ENCODE results near the gene CKAP2L.

Gene CKAP2L

DNA sequence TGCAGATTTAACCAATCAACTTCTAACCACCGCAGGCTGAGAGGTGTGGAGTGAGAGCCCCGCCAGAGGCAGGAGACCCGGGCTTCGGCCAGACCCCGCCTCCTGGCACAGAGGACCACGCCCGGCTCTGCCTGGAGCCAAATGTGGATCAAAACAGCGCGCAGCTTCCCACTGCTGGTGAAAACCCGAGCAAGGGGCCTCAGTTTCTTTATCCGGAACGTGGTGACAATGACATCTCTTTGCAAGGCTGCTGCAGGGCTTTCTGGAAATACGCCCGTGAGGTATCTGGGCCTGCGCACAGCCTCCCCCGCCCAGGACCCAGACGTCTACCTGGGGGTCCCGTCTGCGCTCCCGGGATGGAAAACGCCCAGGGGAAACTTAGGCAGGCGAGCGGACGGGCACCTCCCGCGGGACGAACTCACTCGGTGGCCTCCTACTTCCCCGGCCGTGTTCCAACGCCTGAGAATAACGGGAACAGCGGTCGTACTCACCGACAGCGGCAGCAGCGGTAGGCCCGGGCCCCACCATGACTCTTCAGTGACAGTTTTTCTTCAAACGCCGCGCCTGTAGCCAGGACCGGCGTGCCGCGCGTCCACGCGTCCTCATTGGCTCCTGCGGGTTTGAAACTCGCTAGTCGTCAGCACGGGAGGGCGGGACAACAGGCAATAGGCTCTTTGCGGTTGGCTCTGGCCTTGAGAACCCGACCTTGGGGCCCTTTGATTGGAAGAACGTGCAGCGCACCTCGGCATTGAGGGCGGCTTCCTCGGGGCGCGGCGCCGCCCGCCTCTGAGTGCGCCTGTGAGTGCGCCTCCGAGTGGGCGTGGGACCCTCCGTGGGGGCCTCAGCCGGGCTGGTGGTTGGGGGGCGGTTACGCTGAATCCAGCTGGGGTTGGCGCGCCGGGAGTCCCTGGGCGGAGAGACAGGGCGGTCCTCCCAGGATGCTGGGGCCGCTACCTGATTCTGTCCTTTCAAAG lies at the start of gene CKAP2L:
Gene CKAP2L (minus strand): TSS at position 539 of the 974 bp plus-strand sequence. CDS start 11 bp downstream, at position 528.
- peak; percentile 62 for DNase-seq

DNA sequence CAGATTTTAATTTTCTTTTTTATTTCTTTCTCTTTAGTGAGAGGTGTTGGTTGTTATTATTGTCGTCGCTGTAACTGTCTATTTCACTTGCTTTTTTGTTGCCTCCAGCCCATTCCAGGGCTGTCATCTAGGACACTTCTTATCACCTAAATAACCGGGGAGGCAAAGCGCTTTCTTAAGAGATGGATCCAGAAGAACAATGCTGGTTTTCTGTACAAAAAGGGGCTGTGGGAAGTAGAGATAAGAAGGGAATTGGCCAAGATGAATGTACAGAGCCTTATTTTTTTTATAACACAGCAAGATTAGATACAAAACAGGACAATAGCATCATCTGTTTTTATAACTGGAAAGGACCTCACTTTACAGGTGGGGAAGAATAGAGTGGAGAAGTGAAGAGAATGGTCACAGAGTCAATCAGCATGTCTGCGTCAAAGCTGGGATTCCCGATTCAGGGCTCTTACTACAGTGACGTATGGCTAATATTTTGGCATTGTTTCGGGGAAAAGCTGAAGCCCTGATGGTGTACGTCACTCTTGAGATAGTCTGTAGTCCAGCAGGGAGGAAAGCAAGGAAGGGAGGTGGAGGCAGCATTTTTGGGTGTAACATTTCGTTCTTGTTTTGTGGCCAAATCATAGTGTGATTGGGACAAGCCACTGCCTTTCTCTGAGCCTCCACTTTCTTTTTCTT lies 49.0 kb upstream of the CKAP2L start:
- DNase-seq = no peak

GRCh38 chr2:112812318-112813267 lies 48.2 kb upstream of the CKAP2L start:
- DNase-seq = no peak

GRCh38 chr2:112811841-112812306 lies 47.5 kb upstream of the CKAP2L start:
- DNase-seq = no peak

GRCh38 chr2:112811276-112811831 lies 46.9 kb upstream of the CKAP2L start:
- no peak for DNase-seq

- DNase-seq = no peak
These were observed 44.7 kb upstream of the CKAP2L start for GRCh38 chr2:112809112-112809511.

DNA sequence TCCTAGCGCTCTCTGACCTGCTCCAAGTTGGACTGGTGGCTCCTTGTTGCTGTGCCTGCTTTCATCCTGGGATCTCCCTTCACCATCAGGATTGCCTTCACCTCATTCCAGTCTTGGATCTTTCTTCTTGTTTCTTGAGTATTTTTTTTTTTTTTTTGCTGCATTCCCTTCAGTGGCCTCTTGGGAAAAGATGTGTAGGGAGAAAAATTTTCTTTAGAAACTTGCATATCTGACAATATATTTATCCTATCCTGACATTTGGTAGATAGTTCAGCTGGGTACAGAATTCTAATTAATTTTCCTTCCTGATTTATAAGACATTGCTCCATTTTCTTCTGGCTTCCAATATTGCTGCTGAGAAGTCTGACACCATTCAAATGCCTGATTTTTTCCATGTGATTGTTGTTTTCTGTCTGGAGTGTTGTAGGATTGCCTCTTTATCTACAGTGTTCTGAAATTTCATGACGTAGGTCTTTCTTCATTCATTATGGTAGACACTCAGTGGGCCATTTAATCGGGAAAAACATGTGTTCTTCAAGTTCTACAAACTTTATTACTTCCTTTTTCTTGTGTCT lies 42.9 kb upstream of the CKAP2L start:
- DNase-seq = no peak

DNA sequence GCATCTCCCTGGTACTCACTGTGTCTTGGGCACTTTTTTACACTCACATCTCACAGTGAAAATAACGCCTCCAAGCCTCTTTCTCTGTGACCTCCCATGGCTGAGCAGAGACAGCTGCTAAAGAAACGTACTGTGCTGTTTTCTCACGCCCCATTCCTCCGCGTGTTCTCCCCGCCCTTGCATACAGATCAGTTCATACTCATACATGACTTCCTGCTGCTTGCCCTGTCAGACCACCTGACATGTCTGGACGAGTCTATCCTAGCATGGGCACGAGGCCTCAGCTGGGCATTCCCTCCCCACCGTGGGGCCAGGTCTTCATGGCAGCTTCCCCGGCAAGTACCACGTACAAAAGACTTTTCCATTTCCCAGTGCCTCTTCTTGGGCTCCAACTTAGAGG lies 41.1 kb upstream of the CKAP2L start:
- DNase-seq = no peak

DNA sequence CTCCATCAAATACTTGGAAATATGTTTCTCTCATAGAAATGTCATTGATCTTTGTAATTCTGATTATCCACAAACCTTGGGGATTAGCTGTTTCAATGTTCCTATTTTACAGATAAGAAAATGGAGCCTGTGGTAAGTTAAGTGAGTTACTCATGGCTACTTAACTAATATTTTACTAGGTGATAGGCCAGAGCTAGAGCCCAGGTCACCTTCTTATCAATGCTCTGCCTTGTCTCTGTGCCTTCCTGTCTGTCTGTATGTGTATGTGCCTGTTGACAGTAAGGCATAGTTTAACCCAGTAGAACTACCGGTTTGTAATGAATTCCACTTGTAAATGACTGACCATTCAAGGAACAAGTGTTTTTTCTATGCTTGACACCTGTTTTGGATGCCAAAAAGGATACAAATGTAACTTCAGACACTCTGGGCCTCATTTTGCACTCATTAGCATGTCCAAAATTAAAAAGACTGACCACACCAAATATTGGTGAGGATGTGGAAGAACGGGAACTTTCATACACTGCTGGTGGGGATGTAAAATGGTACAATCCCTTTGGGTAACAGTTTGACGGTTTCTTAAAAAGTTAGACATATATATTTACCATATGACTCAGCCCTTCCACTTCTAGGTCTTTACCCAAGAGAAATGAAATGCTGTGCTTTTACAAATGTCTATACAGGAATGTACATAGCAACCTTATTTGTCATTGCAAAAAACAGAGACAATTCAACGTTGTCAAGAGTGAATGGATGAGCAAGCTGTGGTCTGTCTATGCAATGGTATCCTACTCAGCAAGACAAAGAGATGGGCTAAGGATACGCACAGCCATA lies 39.5 kb upstream of the CKAP2L start:
- DNase-seq = no peak

- no peak for DNase-seq
These were observed 36.6 kb upstream of the CKAP2L start for GRCh38 chr2:112800881-112801583.

DNA sequence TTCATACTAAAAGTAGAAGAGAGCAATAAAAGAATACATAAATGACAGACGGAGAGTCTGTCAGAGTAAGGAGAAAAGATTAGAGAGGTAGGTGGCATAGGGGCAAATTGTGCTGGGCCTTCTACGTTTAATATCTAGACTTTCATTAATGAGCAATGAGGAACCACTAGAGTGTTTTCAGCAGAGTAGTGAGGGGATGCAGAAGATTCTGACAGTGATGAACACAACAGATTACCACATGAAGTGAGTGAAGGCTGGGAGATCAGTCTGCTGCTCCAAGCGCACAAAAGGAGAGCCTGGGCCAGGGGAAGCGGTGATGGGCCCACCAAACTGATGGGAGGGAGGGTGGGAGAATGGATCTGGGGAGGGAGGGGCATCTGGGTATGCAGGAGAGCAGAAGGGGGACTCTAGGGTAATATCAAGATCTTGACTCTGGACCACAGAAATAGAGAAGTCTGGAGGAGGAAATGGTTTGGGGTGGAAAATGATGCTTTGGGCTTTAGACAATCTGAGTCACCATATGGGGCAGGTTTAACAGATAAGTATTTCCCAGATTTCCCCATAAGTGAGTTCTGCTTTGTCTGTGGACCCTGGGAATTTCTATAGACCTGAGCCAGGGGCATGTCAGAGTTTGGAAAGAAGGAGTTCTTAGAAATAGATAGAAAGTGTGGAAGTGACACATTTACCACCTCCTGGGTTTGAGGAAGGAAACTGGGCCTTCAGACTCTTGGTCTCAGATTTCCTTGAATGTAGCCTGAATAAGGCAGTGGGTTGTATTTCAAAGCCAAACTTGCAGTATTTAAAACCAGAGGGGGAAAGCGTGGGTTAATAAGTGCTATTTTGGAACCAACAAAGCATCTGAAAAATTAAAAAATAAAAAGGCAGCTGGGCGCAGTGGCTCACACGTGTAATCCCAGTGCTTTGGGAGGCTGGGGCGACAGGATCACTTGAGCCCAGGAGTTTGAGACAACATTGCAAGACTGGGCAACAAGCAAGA lies 34.9 kb upstream of the CKAP2L start:
- no peak for DNase-seq

DNA sequence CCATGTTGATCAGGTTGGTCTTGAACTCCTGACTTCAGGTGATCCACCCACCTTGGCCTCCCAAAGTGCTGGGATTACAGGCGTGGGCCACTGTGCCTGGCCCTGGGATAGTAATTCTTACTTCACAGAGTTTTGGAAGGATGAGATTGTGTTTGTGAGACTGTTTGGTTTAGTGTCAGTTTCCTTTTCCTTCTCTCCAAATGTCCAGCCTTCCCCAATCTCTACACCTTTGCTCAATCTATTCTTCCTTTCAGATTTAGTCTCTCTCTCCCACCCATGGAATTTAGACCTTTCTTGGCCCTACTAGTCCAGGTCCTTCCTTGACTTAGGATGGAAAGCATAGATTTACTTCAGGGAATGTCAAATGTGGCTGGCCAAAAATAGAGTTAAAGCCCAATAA lies 32.1 kb upstream of the CKAP2L start:
- no peak for DNase-seq

DNA sequence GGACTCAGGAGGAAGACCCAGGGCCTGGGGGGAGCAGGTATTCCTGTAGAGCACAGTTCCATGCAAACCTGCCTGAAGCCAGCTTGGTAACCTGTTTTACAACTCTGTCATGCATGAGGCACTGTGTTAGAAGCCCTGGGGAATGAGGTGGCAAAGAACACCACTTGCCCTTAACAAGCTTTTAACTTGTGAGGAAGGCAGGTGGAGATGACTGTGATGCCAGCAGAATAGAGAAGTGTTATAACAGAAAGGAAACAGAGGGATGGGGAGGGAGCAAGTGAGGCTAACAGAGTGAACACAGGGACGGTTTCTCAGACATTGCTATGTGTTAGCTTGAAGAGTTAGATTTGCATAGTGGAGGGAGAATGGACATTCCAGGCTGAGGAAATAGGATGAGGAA lies 31.4 kb upstream of the CKAP2L start:
- no peak for DNase-seq

DNA sequence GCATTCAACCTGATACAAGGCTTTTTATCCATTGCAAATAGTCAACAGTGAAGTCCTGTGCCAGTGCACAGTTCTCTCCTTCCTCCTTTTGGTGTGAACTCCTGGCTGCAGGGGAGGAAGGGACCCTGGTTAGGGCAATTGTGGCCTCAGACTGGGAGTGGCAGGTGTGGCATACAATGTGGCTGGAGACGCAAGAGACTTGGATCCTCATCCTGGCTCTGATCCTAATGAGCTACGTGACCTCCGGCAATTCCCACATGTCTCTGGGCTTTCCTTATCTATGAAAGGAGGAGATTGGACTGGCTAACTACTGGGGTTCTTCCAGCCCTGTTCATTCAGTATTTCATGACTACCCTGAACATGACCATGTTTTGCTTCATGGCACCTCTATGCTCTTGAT lies 30.4 kb upstream of the CKAP2L start:
- DNase-seq = no peak

DNA sequence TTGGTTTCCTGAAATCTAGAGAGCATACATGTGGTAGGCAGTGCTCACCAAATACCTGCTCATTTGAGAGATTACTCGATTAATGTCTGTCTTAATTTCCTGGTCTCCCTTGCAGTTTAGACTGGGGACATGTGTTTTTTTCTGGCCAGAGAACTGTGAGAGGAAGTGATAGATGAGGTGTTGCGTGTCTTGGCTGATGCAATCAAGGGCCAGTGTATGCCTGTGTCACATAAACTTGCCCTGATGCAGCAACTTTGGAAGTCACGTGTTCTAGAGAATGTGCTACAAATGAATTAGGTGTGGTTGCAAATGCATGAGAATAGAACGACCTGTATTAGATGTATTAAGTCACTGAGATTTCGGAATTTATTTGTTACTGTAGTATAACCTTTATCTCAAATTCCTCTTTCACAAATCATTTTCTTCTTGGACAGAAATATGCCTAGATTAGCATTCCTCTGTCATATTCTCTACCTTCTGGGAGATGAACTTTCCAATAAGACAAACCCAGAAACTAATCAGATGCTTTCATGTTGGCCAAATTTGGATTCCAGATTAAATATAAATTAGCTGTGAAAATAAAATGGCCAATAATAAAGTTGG lies 29.8 kb upstream of the CKAP2L start:
- DNase-seq = no peak

DNA sequence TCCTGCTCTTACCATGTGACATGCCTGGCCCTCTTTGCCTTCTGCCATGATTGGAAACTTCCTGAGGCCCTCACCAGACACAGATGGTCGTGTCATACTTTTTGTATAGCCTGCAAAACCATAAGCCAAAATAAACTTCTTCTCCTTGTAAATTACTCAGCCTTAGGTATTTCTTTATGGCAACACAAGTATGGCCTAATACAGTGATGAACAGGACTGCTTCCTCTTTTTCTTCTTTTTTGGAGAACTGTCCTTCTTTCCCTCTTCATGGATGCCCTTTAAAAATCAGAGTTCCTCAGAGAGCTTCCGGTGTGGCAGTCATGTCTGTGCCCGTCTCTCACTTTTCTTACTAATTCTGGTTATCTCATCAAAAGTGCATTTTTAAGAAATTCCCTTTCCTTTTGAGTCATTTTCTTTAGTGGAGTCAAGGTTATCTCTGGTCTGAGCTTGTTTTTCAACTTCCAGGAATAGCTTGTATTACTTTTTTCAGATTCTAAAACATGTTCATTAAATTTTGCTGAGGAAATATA lies 29.1 kb upstream of the CKAP2L start:
- DNase-seq = no peak

GRCh38 chr2:112792419-112792818 lies 28.0 kb upstream of the CKAP2L start:
- DNase-seq = no peak

GRCh38 chr2:112791693-112792230 lies 27.4 kb upstream of the CKAP2L start:
- no peak for DNase-seq
